PFSK-1 (cell line): ENCODE data around the gene FGD6.

Experiments used
- FOXP2 ChIP-seq: optimal IDR thresholded peaks from 2 replicates; pipeline ENCODE3; 2011; ENCODE audit warnings: borderline replicate concordance, control low read depth, inconsistent platforms; ENCODE audit not compliant: insufficient read depth; ENCODE audit errors: extremely low read length, extremely low read depth
- POLR2AphosphoS5 ChIP-seq: IDR thresholded peaks from 2 replicates; pipeline ENCODE4 v1.6.1; 2012; ENCODE audit warnings: low read depth, mild to moderate bottlenecking, control low read depth, low read length, moderate library complexity
- REST ChIP-seq, 2 experiments: IDR thresholded peaks; 2 replicates each; pipeline versions ENCODE4 v1.6.1 to v1.8.0; 2011 to 2012; ENCODE audit warnings: low read depth in 2 of 2, low read length in 2 of 2, control low read depth in 1 of 2, inconsistent platforms in 1 of 2, mild to moderate bottlenecking in 1 of 2, moderate library complexity in 1 of 2; ENCODE audit not compliant: insufficient read depth in 1 of 2
- SIN3A ChIP-seq: IDR thresholded peaks from 2 replicates; pipeline ENCODE4 v1.6.1; 2012; ENCODE audit warnings: mild to moderate bottlenecking, low read length, moderate library complexity, borderline replicate concordance; ENCODE audit not compliant: insufficient read depth
- TAF1 ChIP-seq: IDR thresholded peaks from 2 replicates; pipeline ENCODE4 v1.6.1; 2012; ENCODE audit warnings: low read length, control low read depth, borderline replicate concordance; ENCODE audit not compliant: insufficient read depth

Gene FGD6

GRCh38 chr12:95178136-95178535 lies 39.1 kb downstream of the FGD6 start:
- no peak for TF ChIP-seq SIN3A
- TF ChIP-seq TAF1: no peak
- no peak for TF ChIP-seq REST (IDR thresholded peaks at IDR 0.05; ENCODE audit: insufficient read depth in 1 of 2, low read depth in 2 of 2, low read length in 2 of 2)
- TF ChIP-seq FOXP2: no peak
- TF ChIP-seq POLR2AphosphoS5: no peak

- no peak for TF ChIP-seq FOXP2
- TF ChIP-seq POLR2AphosphoS5: no peak
- no peak for TF ChIP-seq REST (IDR thresholded peaks at IDR 0.05; ENCODE audit: insufficient read depth in 1 of 2, low read depth in 2 of 2, low read length in 2 of 2)
- TF ChIP-seq SIN3A: no peak
- TF ChIP-seq TAF1: no peak
Observed at GRCh38 chr12:95177201-95177768, 40.0 kb downstream of the FGD6 start.

- TF ChIP-seq REST (IDR thresholded peaks at IDR 0.05; ENCODE audit: insufficient read depth in 1 of 2, low read depth in 2 of 2, low read length in 2 of 2) (no peak), FOXP2 (no peak), POLR2AphosphoS5 (no peak), TAF1 (no peak), SIN3A (no peak)
Observed at GRCh38 chr12:95173392-95174251, 43.6 kb downstream of the FGD6 start.

- TF ChIP-seq SIN3A (no peak), POLR2AphosphoS5 (no peak), TAF1 (no peak), REST (IDR thresholded peaks at IDR 0.05; ENCODE audit: insufficient read depth in 1 of 2, low read depth in 2 of 2, low read length in 2 of 2) (no peak), FOXP2 (no peak)
Observed at GRCh38 chr12:95169368-95169767, 47.9 kb downstream of the FGD6 start.
